Bronchial epithelial cell (primary cell): Measurements from ENCODE around the gene MYG1. TPM values are rescaled to one million over a fixed set of nuclear protein-coding genes. Genes with fewer than 3 reads are reported as not detected.

ENCODE experiments used
- DNase-seq: peaks from one replicate; pipeline ENCODE4 v3.0.0-alpha.2; 2010; ENCODE audit warnings: low read depth
- FAIRE-seq: peaks from 2 replicates; lab custom pipeline; 2011; peaks lifted over from hg19 to GRCh38; lab: Jason Lieb, UNC
- H3K27me3 ChIP-seq: 2 replicates; pipeline ENCODE4 v1.5.1; 2011; ENCODE audit warnings: low read length; ENCODE audit not compliant: control insufficient read depth, insufficient read depth
- H3K36me3 ChIP-seq: 2 replicates; pipeline ENCODE4 v1.5.1; 2011; ENCODE audit warnings: low read length; ENCODE audit not compliant: control insufficient read depth, insufficient read depth
- H3K4me3 ChIP-seq: 2 replicates; pipeline ENCODE4 v1.5.1; 2011; ENCODE audit warnings: mild to moderate bottlenecking, low read depth, low read length, control low read depth
- total RNA-seq: library from RNA; depleted of rRNA; stranded (reverse); fragments of >200 nt; gene quantifications from 2 replicates; pipeline ENCODE4 v1.2.1, GENCODE V29; 2014
- TF ChIP-seq, protein P1 (sequence below): IDR thresholded peaks from 2 replicates; pipeline ENCODE4 v1.5.1; 2011; ENCODE audit warnings: mild to moderate bottlenecking, moderate library complexity, low read length, control low read depth, inconsistent platforms; ENCODE audit not compliant: insufficient read depth, severe bottlenecking

Gene MYG1
- total RNA-seq, 1 donor from 2014 or later, result 29.7 TPM

DNA sequence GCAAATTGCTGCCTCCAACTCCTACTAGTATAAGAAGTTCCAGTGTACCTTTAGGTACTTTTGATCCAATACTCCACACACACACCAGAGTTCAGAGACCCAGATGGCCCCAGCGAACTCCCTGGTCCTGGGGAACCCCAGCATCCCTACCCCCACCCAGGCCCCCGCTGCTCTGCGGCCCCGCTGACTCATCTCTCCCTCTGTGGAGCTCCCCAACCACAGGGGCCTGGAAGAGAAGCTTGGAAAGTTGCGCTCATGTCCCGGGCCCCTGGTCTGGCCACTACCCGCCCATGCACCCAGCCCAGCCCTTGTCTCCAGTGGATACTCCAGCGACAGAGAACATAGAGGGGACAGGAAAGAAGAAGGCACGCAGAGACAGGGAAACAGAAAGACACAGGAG lies 40.9 kb downstream of the MYG1 start:
- FAIRE-seq (no peak), DNase-seq (no peak)
- Histone ChIP-seq H3K36me3 (no peaks in the 10 kb centered on the region), H3K27me3 (peaks cover 14% of the 10 kb centered on the region), H3K4me3 (no peak overlapping the region)
- TF ChIP-seq, protein P1, sequence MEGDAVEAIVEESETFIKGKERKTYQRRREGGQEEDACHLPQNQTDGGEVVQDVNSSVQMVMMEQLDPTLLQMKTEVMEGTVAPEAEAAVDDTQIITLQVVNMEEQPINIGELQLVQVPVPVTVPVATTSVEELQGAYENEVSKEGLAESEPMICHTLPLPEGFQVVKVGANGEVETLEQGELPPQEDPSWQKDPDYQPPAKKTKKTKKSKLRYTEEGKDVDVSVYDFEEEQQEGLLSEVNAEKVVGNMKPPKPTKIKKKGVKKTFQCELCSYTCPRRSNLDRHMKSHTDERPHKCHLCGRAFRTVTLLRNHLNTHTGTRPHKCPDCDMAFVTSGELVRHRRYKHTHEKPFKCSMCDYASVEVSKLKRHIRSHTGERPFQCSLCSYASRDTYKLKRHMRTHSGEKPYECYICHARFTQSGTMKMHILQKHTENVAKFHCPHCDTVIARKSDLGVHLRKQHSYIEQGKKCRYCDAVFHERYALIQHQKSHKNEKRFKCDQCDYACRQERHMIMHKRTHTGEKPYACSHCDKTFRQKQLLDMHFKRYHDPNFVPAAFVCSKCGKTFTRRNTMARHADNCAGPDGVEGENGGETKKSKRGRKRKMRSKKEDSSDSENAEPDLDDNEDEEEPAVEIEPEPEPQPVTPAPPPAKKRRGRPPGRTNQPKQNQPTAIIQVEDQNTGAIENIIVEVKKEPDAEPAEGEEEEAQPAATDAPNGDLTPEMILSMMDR, result no peak

DNA sequence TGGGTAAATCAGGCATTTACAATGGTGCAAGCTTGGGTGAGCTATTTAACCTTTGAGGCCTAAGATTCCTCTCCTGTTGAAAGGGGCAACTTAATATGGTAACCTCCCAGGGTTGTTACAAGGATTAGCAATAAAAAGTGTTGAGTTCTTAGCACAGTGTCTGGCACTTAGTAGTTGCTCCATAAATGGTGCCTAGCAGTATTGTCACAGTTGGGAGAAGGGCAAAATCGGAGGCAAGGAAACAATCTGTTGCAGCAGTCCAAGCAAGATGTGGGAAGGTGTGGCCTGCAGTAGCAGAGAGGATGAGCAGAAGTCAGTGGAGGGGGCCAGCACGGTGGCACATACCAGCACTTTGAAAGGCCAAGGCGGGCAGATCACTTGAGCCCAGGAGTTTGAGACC lies 44.0 kb downstream of the MYG1 start:
- Histone ChIP-seq H3K36me3 (no peaks in the 10 kb centered on the region), H3K4me3 (no peak overlapping the region), H3K27me3 (peaks cover 5% of the 10 kb centered on the region)
- DNase-seq (no peak), FAIRE-seq (no peak)
- TF ChIP-seq, protein P1, result no peak

DNA sequence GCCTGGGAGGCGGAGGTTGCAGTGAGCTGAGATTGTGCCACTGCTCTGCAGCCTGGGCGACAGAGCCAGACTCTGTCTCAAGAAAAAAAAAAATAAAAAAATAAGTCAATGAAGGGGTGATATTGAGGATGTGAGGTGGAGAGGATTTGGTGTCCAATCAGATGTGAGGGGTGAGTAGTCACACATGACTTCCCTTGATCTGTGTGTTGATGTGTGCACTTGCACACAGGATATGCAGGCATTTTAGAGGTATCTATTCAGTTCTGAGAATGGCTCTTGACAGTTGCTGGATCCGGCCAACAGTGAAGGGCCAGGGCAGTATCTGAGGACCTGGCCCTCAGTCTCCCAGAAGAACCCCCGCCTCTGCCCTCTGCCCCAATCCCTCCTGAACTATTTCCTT lies 44.5 kb downstream of the MYG1 start:
- TF ChIP-seq, protein P1, result no peak
- DNase-seq (no peak), FAIRE-seq (no peak)

DNA sequence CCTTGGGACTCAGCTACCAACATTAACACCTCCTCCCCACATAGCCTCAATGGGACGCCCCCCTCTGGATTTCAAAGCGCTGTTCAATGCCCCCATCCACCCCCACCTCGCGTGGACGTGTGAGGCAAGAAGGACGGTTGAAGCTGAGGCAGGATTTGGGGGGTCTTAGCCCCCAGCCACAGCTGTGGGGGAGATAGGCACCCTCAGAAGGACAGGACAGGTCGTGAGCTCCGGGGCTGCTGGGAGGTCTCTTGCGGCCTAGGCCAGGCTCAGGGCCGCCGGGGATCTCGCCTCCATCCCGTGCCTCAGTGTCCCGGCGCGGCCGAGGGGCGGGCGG lies 45.0 kb downstream of the MYG1 start:
- H3K36me3 ChIP-seq, result no peaks in the 10 kb centered on the region
- H3K27me3 ChIP-seq, result no peaks in the 10 kb centered on the region
- no peak overlapping the region for H3K4me3 ChIP-seq
- DNase-seq (no peak), FAIRE-seq (no peak)
- TF ChIP-seq, protein P1, result no peak

More for the DNA sequence above, 44.5 kb downstream of the MYG1 start:
- Histone ChIP-seq H3K36me3 (no peaks in the 10 kb centered on the region), H3K4me3 (no peak overlapping the region), H3K27me3 (no peaks in the 10 kb centered on the region)

DNA sequence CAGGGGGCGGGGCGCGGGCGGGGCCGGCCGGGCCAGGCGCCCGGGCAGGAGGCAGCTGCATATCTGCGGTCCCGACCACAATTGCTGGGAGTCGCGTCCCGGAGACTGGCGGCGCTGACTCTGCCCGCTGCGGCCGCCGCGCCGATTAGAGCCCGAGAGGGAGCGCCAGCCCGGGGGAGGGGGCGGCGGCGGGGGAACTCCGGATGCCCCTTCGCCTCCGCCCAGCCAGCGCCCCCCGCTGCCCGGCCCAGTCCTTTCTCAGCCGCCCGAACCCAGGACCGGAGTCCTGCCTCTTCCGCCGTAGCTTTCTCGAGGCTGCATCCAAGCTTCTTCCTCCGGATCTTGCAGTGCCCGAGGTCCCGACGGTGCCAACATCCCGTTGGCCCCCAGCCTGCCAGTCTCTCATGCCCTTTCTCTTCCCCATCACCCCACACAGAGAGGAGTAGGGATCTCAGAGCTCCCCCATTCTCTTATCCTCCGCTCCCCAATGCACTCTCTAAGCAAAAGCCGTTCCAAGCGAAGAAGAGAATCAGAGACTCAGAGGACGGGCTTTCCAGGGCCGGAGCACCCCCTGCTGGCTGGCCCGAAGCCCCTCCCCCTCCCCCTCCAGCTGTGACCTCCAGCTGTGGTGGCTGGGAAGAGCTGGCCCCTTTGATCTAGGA lies 45.5 kb downstream of the MYG1 start:
- no peak for FAIRE-seq
- Histone ChIP-seq H3K4me3 (peak overlapping the region; percentile 59), H3K27me3 (no peaks in the 10 kb centered on the region), H3K36me3 (no peaks in the 10 kb centered on the region)
- DNase-seq, result peak; percentile 56
- TF ChIP-seq, protein P1, result peak; percentile 91
